HG02970 (cell line): Measurements from ENCODE around the gene SLC26A1.

Experiments
- ATAC-seq: cut with Tn5 transposase; IDR thresholded peaks from one replicate; pipeline ENCODE4 v1.9.1; 2021; ENCODE audit warnings: mild to moderate bottlenecking, moderate library complexity, moderate number of reproducible peaks; ENCODE audit not compliant: unreplicated experiment, low FRiP score

The SLC26A1 gene

GRCh38 chr4:1015179-1015578, 22.0 kb upstream of the SLC26A1 start:
- ATAC-seq: no peak

- no peak for ATAC-seq
Measured at GRCh38 chr4:1014291-1015167, 21.3 kb upstream of the SLC26A1 start.

GRCh38 chr4:1013225-1014073, 20.2 kb upstream of the SLC26A1 start:
- ATAC-seq: no peak

GRCh38 chr4:1012034-1012739, 19.0 kb upstream of the SLC26A1 start:
- ATAC-seq: no peak

GRCh38 chr4:1011666-1012033, 18.4 kb upstream of the SLC26A1 start:
- no peak for ATAC-seq

GRCh38 chr4:1011022-1011665, 17.9 kb upstream of the SLC26A1 start, which contains the start of gene FGFRL1:
TSS of gene FGFRL1 (plus strand) at chr4:1011626. CDS start at chr4:1012486, 860 bp downstream.
- no peak for ATAC-seq

GRCh38 chr4:1010395-1011021, 17.3 kb upstream of the SLC26A1 start:
- ATAC-seq: no peak

GRCh38 chr4:1009542-1010394, 16.6 kb upstream of the SLC26A1 start:
- ATAC-seq: peak; percentile 46

- no peak for ATAC-seq
Measured at GRCh38 chr4:1008840-1009541, 15.8 kb upstream of the SLC26A1 start.

GRCh38 chr4:1006856-1007255, 13.7 kb upstream of the SLC26A1 start:
- no peak for ATAC-seq

GRCh38 chr4:1004557-1005485, 11.6 kb upstream of the SLC26A1 start:
- no peak for ATAC-seq

- no peak for ATAC-seq
Measured at GRCh38 chr4:1004071-1004418, 10.8 kb upstream of the SLC26A1 start.

- no peak for ATAC-seq
Measured at GRCh38 chr4:1003271-1004070, 10.3 kb upstream of the SLC26A1 start.

- ATAC-seq: no peak
Measured at GRCh38 chr4:1002631-1003251, 9.5 kb upstream of the SLC26A1 start.

- no peak for ATAC-seq
Measured at GRCh38 chr4:1002131-1002630, 9.0 kb upstream of the SLC26A1 start.

GRCh38 chr4:1001561-1002130, 8.4 kb upstream of the SLC26A1 start:
- ATAC-seq: no peak
